Putamen (tissue), 1 donor: Measurements from ENCODE around the gene AMIGO3.

Experiments
- DNase-seq: peaks from one replicate; pipeline ENCODE4 v3.0.0-alpha.2; 2016; ENCODE audit warnings: low spot score

Gene AMIGO3

GRCh38 chr3:49668861-49669260 lies 50.6 kb downstream of the AMIGO3 start:
- DNase-seq, result no peak

DNA sequence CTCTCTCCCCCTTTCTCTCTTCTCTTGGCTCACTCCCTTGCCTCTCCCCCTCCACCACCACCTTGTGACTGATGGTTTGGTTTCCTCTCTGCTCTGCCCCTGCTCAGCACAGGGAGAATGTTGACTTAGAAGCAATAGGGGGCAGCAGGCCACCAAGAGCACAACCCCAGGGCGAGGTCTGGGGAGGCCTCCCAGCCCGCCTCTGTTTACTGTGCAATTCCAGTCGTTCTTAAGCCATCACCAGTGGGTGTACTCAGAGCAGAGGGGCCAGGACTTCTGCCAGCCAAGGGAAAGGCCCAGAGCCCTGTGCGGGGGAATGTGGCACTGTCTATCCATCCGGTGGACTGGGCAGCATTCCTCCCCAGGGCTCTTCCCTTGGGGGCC lies 51.1 kb downstream of the AMIGO3 start:
- DNase-seq, result no peak

DNA sequence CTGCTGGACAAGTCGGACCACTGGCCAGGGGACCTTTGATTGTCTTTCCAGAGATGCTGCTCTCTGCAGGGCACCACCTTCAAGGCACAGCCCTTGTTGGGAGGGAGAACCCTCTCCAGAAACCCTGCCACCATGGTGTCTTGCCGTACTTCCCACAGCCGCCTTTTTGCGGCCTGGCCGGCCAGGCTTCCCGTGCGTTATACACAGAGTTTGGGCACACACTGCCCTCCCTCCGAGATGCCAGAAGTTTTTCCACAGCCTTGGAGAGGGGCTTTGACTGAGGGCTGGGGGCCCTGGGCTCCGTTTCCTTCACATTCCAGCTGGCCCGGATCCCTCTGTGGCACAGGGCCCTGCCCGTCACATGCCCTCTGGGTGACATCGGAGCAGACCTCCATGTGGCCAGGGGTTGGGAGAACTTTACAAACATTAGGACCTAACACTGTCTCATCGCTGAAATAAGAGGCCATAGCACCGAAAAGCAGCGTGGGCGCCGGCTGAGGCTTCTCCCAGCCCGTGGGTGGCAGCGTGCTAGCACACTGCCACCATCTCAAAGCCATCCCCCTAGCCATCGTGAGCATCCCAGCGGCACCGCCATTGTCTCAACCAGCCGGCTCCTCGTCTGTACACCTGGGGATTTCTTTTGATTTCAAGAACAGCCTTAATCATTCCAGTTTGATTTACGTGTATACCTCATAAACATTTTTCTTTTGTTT lies 51.6 kb downstream of the AMIGO3 start:
- DNase-seq, result no peak
